ENCODE data around the gene NCAPD2. TPM values are rescaled to one million over a fixed set of nuclear protein-coding genes. Genes with fewer than 3 reads are reported as not detected.

NCAPD2 gene
- total and polyA plus RNA-seq, 2 donors (not counting 3 experiments of a cell fraction or from before 2014, with no cell fraction given) = 41.8 to 90.1 TPM

GRCh38 chr12:6541371-6542165 is 47.7 kb downstream of the NCAPD2 start:
- TF ChIP-seq JUN (IDR thresholded peaks at IDR 0.05; ENCODE audit: borderline replicate concordance, insufficient read depth, insufficient read length, low read depth) (no peak), CTCF (IDR thresholded peaks at IDR 0.05; ENCODE audit: extremely low read depth in 1 of 2, insufficient read depth in 1 of 2, low read depth in 1 of 2, low read length in 2 of 2) (no peak), EZH2 (IDR thresholded peaks at IDR 0.05; ENCODE audit: borderline replicate concordance, low read depth, low read length, severe bottlenecking) (no peak), GATA2 (IDR thresholded peaks at IDR 0.05; ENCODE audit: insufficient read depth, insufficient read length, low read depth, low read length) (no peak), MYC (IDR thresholded peaks at IDR 0.05; ENCODE audit: low read depth, low read length) (no peak), MAX (IDR thresholded peaks at IDR 0.05; ENCODE audit: insufficient read depth, insufficient read length) (no peak), FOS (IDR thresholded peaks at IDR 0.05; ENCODE audit: borderline replicate concordance, insufficient read depth, low read length) (no peak), POLR2AphosphoS5 (IDR thresholded peaks at IDR 0.05; ENCODE audit: insufficient read depth, low read depth, low read length) (no peak), POLR2A (IDR thresholded peaks at IDR 0.05; ENCODE audit: low read depth, low read length) (no peak)
- Histone ChIP-seq H3K9me1 (replicated peaks; ENCODE audit: control insufficient read depth, extremely low read depth, insufficient read depth, low read length) (no peaks in the 10 kb centered on the region), H3K27ac (ENCODE audit: insufficient read depth, low read depth, low read length) (no peak overlapping the region), H4K20me1 (replicated peaks; ENCODE audit: control insufficient read depth, extremely low read depth, insufficient read depth, low read length) (no peaks in the 10 kb centered on the region), H2AFZ (ENCODE audit: low read depth, low read length) (no peak overlapping the region), H3K27me3 (ENCODE audit: control insufficient read depth in 2 of 2, insufficient read depth in 2 of 2, low read length in 2 of 2) (no peaks in the 10 kb centered on the region), H3K79me2 (ENCODE audit: control insufficient read depth, insufficient read depth, low read length) (peaks cover 8% of the 10 kb centered on the region), H3K36me3 (ENCODE audit: control insufficient read depth in 2 of 2, extremely low read depth in 1 of 2, insufficient read depth in 2 of 2, low read length in 2 of 2) (peaks cover 17 to 30% of the 10 kb centered on the region in 2 experiments), H3K4me2 (ENCODE audit: insufficient read depth, low read length) (no peak overlapping the region), H3K4me3 (replicated peaks in 1 of 3; ENCODE audit: insufficient read depth in 1 of 3, low read depth in 1 of 3, low read length in 3 of 3) (no peak overlapping the region), H3K4me1 (ENCODE audit: control insufficient read depth, extremely low read depth, insufficient read depth, low read length) (peaks cover 31% of the 10 kb centered on the region), H3K9ac (replicated peaks; ENCODE audit: extremely low read depth, insufficient read depth, low read length) (no peak overlapping the region), H3K9me3 (replicated peaks; ENCODE audit: control insufficient read depth, insufficient read depth, low read length) (no peaks in the 10 kb centered on the region)
- DNase-seq (ENCODE audit: low read depth, low spot score) (no peak), FAIRE-seq (no peak)
- CTCF ChIA-PET = interaction anchor here (1.6 to 7.0 kb wide), 2 partner anchors 9 to 117 kb away, joined by 5 to 145 read pairs; partner anchors contain the start of gene IFFO1
- POLR2A ChIA-PET = no interaction called here
- BruUV-seq (replicated peaks) = no TSS peak
- dilution Hi-C loops (cut with MboI; ENCODE audit: extremely low pct_ligation_motif_present, low sequenced_read_pairs) = no loop called here
- intact Hi-C loops (cut with micrococcal nuclease) = no loop called here

All from endothelial cell of umbilical vein (primary cell).